Upper lobe of left lung (tissue), 4 donors: ENCODE data around the gene GFPT2.

Experiments used
- CTCF ChIP-seq, 6 experiments: fragments of 450-650 bp in 4 of 6; fragments of 200-600 bp in 2 of 6; sonication (generic) in 2 of 6; IDR thresholded peaks; one replicate each; pipeline ENCODE4 v1.5.1; 2016 to 2019; ENCODE audit warnings: antibody characterized with exemption in 6 of 6
- POLR2AphosphoS5 ChIP-seq, 2 donors: sonication (generic); formaldehyde crosslinking; IDR thresholded peaks; one replicate each; pipeline ENCODE4 v1.5.1; 2017; ENCODE audit warnings: antibody characterized with exemption in 2 of 2

- TF ChIP-seq POLR2AphosphoS5 (IDR thresholded peaks at IDR 0.05), result no peak
- TF ChIP-seq CTCF (IDR thresholded peaks at IDR 0.05), result no peak
Measured at GRCh38 chr5:180287868-180288267, 65.3 kb downstream of the GFPT2 start.
